ENCODE data around the gene CSGALNACT2.
A peak's percentile ranks its signal among the peaks of the same experiment; 100 is the strongest.

Gene CSGALNACT2

DNA sequence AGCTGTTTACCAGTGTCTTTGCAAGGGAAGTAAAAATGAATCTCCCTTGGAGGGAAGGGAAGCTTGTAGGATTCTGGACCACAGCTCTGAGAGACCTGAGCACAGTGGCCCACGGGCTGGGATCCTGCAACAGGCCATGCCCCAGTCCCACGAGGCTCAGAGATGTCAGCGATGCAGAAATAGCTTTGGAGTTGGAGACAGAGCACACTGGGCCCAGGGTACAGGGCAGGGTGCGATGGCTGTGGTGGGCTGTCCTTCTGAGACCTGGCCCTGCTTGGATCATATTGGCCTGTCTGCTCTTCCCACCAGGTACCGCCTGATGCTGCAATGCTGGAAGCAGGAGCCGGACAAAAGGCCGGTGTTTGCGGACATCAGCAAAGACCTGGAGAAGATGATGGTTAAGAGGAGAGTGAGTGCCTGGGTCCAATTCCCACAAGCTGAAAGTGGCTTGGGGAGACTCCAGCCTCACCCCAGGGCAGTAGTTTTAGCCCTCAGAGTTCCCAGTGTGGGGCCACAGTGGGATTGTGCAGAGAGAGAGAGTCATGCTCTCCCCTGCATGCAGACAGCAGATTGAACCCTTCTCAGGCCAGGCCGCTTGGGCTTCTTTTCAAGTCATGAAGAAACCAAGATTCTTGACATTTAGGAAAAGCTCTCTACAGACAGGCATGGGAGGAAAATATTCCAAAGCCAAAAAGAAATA is 13.5 kb upstream of the CSGALNACT2 start:
- DNase-seq, result no peak

GRCh38 chr10:43125274-43125845 is 12.9 kb upstream of the CSGALNACT2 start:
- DNase-seq, result no peak

- DNase-seq, result no peak
Observed at GRCh38 chr10:43125881-43126731, 12.1 kb upstream of the CSGALNACT2 start.

DNA sequence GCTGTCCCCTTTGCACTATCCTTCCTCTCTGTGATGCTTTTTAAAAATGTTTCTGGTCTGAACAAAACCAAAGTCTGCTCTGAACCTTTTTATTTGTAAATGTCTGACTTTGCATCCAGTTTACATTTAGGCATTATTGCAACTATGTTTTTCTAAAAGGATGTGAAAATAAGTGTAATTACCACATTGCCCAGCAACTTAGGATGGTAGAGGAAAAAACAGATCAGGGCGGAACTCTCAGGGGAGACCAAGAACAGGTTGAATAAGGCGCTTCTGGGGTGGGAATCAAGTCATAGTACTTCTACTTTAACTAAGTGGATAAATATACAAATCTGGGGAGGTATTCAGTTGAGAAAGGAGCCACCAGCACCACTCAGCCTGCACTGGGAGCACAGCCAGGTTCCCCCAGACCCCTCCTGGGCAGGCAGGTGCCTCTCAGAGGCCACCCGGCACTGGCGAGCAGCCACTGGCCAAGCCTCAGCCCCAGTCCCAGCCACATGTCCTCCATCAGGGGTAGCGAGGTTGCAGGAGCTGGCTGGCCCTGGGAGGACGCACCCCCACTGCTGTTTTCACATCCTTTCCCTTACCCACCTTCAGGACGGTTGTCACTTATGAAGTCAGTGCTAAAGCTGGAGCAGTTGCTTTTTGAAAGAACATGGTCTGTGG is 11.4 kb upstream of the CSGALNACT2 start:
- no peak for DNase-seq

GRCh38 chr10:43127442-43127841 is 10.8 kb upstream of the CSGALNACT2 start:
- no peak for DNase-seq

DNA sequence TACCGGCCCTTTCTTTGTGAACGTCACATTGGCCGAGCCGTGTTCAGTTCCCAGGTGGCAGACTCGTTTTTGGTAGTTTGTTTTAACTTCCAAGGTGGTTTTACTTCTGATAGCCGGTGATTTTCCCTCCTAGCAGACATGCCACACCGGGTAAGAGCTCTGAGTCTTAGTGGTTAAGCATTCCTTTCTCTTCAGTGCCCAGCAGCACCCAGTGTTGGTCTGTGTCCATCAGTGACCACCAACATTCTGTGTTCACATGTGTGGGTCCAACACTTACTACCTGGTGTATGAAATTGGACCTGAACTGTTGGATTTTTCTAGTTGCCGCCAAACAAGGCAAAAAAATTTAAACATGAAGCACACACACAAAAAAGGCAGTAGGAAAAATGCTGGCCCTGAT is 9.9 kb upstream of the CSGALNACT2 start:
- DNase-seq, result no peak

DNA sequence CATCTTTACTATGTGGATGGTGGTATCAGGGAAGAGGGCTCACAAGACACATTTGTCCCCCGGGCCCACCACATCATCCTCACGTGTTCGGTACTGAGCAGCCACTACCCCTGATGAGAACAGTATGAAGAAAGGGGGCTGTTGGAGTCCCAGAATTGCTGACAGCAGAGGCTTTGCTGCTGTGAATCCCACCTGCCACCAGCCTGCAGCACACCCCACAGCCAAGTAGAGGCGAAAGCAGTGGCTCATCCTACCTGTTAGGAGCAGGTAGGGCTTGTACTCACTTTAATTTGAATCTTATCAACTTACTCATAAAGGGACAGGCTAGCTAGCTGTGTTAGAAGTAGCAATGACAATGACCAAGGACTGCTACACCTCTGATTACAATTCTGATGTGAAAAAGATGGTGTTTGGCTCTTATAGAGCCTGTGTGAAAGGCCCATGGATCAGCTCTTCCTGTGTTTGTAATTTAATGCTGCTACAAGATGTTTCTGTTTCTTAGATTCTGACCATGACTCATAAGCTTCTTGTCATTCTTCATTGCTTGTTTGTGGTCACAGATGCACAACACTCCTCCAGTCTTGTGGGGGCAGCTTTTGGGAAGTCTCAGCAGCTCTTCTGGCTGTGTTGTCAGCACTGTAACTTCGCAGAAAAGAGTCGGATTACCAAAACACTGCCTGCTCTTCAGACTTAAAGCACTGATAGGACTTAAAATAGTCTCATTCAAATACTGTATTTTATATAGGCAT is 9.1 kb upstream of the CSGALNACT2 start:
- peak; percentile 27 for DNase-seq

DNA sequence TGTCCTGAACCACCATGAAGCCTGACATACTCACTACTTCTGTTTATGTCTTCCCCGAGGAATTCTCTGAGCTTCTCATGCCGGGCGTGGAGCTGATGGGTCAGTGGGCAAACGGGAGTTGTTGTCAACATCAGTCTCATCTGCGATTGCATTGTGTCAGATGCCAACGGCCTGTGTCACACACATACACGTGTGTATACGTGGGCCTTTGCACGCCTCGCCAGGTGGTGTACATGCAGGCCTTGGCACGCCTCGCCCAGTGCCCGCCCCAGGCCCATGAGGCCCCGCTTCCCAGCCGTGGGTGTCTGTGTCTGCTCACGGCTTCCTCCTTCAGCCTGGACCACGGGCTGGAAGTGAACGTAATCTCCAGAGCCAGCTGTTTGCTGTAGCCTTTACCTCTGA is 7.5 kb upstream of the CSGALNACT2 start:
- DNase-seq, result no peak

DNA sequence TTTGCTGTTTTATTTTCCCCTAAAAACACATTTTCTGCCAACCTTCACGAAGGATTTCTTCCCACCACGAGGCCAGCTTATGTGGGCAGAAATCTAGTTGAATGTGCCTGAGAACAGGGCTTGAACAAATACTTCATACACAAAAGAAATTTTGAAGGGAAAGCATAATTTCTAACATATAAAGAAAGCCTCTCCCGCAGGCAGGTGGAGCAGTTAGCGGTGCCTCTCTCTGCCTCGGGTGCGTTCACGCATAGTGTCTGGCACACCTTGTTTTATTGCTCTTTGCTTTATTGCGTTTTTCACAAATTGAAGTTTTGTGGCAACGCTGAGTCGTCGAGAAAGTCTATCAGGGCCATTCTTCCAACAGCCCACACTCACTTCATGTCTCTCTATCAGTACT is 7.0 kb upstream of the CSGALNACT2 start:
- DNase-seq, result no peak

GRCh38 chr10:43131906-43132305 is 6.3 kb upstream of the CSGALNACT2 start:
- no peak for DNase-seq

DNA sequence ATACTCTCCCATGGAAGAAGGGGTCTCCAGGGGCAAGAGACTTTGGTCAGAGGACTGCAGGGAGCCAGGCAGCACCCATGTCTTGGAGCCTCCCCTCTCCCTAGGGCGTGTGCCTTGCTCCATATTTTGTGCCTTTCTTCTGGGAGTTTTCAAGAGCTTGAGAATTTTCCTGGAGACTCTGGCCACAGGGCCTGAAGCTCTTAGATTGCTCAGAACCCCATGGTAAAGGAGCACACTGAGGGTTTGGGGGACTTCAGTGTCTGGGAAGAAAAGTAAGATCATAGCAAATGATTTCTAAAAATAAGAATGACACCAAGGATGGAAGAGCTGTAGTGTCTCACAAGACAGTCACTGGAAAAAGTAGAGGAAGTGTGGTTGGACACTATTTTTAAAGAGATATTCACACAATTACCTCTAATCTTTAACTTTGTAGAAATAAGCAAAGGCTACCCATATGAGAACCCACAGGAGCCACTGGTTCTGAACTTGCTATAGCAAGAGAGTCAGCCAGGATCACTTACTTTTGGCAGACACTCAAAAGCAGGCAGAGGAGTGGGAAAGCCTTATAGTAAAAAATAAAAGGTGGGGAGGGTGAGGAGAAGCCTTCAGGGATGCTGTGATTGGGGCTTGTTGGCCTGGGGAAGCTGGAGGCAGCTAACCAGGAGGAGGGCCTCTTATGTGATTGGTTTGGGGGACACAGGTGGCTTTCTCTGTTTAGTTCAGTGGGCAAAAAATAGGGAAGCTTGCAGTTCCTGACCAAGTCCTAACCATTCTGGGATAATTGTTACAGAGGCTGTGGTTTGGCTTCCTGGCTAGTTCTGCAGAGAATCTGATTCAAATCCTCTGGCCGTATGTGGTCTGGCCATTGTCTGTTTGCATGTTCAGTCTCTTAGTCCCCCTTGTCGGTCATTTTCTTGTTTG is 5.1 kb upstream of the CSGALNACT2 start:
- no peak for DNase-seq

DNA sequence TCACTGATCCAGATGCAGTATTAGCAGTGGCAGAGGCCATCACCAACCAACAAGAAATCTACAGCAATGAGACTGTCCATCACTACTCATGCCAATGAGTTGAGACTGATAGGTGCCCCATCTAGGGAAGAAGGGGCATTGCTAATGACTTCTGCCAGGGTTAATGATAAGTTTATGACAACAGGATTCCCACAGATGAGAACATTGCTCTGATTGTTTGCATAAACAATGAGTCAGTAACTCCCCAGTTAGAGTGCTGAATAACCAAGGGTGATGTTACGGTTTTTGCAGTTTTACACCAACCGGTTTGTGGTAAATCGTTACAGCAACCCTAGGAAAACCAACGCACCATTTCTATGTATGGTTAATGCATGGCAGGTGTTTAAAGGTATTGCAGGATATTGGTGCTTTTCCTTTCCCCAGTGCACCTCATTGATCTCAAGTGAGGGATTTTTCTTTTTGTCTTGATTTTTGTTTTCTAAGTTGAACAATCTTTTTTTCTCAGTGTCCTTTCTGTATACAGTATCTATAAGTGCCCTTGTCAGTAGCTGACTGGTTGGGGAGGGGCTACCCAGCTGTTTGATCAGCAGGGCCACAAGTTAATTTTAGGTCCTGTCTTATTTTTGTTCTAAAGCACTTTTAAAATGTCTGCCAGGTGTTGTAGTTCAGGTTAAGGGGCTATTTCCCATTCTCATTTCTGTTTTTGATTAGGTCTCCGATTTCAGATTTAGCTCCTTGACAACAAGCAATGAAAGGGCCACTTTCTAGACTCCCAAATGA is 3.9 kb upstream of the CSGALNACT2 start:
- no peak for DNase-seq

- no peak for DNase-seq
Observed at GRCh38 chr10:43135064-43135463, 3.2 kb upstream of the CSGALNACT2 start.

GRCh38 chr10:43135656-43136055 is 2.6 kb upstream of the CSGALNACT2 start:
- no peak for DNase-seq

- no peak for DNase-seq
Observed at GRCh38 chr10:43136432-43136831, 1.8 kb upstream of the CSGALNACT2 start.

GRCh38 chr10:43136995-43137716 is 1.1 kb upstream of the CSGALNACT2 start:
- no peak for DNase-seq

DNA sequence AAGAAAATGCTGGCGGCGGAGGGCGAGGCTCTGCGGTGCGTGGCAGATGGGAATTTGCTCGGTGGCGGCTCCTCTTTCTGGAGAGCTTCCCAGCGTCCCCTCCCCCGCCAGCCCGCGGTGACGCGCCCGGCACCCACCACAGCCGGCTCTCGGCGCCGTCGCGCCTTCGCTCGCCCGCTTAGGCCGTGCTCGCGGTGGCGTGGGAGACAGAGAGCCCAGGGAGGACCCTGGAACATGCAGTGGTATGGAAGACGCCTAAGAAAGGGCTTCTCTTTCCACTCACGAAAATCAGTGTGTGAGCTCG is 576 bp upstream of the CSGALNACT2 start:
- DNase-seq, result peak; percentile 52

GRCh38 chr10:43138757-43139241 is 554 bp downstream of the CSGALNACT2 start:
- DNase-seq, result peak; percentile 70

- DNase-seq, result no peak
Observed at GRCh38 chr10:43141421-43141820, 3.2 kb downstream of the CSGALNACT2 start.

DNA sequence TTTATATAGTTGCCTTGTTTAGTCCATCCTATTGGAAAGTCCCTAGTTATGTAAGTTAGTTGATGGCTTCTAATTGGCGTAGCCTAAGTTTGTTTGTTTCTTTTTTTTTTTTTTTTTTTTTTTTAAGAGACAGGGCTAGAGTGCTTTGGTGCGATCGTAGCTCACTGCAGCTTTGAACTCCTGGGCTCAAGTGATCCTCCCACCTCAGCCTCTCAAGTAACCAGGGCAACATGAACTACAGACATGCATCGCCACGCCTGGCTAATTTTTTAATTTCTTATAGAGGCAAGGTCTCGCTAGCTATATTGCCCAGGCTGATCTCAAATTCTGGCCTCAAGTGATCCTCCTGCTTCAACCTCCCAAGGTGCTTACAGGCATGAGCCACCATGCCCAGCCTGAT is 7.1 kb downstream of the CSGALNACT2 start:
- DNase-seq, result no peak
